Activated naive CD4-positive, alpha-beta T cell treated with anti-CD3 and anti-CD28 coated beads for 36 hours (primary cell): Measurements from ENCODE around the gene CYP26A1. TPM values are rescaled to one million over a fixed set of nuclear protein-coding genes. Genes with fewer than 3 reads are reported as not detected.

Experiments used
- CTCF ChIA-PET: fragments of 350-600 bp; sonication (Branson Sonifier 250); formaldehyde crosslinking; loops from one replicate; lab custom pipeline; 2021; ENCODE audit warnings: antibody characterized with exemption; lab: Charles Lee
- DNase-seq: peaks from one replicate; pipeline ENCODE4 v3.0.0-alpha.2; 2020
- H3K27ac Mint-ChIP-seq: one replicate; pipeline ENCODE4 v1.8.0; 2021; ENCODE audit warnings: mild to moderate bottlenecking, mixed read lengths
- H3K27me3 Mint-ChIP-seq: one replicate; pipeline ENCODE4 v1.8.0; 2021; ENCODE audit warnings: low read depth, mixed read lengths
- H3K36me3 Mint-ChIP-seq: one replicate; pipeline ENCODE4 v1.8.0; 2021; ENCODE audit warnings: low read depth, mixed read lengths
- H3K4me1 Mint-ChIP-seq: one replicate; pipeline ENCODE4 v1.8.0; 2021; ENCODE audit warnings: low read depth, mixed read lengths
- H3K4me3 Mint-ChIP-seq: one replicate; pipeline ENCODE4 v1.8.0; 2021; ENCODE audit warnings: mild to moderate bottlenecking, moderate library complexity, mixed read lengths
- H3K9me3 Mint-ChIP-seq: one replicate; pipeline ENCODE4 v1.8.0; 2021; ENCODE audit warnings: mixed read lengths
- intact Hi-C: fragments of 100-400 bp; cut with micrococcal nuclease; formaldehyde crosslinking; loops from one replicate; pipeline ENCODE4 v1.15.1; 2023
- total RNA-seq, 2 experiments: library from RNA; stranded (reverse); gene quantifications; one replicate each; pipeline ENCODE4 v1.2.3, GENCODE V29; 2021

The CYP26A1 gene
- total RNA-seq, 2 experiments from 2014 or later, result not detected

DNA sequence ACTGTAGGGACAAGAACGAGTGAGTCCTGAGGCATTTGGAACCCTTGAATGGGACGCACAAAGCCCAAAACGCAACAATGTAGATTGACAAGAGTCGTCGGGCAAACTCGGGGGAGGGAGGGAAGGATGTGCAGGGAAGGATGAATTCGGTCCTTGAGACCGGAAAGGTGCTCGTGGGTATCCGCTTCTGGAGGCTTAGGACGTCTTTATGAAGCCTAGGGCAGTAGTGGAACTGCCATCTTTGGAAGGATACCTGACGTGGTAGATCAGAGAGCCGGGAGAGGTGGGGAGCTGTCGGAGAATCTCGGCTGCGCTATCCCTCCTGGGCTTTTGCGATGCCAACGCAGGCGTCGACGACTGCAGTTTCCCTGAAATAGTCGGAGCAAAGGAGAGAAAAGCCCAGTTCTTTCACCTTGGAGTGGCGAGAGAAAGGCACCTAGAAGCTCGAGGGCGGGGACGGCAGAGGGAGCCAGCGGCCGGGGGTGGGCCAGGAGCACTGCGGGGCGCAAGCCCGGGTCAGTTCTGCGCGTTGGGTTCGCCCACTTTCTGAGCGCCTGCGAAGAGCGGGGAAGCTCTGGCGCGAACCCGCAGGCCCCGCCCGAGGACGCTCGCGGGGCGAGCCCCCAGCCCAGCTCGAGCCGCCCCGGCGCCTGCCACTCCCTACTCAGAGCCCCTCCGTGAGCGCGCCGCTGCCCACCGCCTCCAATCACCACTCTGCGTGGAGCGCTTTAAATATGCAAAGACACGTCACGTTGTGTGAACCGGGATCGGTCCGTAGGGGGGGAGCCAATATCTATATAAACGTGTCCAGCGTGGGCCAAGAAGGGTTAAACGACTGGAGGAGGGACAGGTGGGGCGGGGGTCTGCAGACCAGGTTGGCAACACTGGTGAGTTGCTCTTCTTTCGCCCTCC, 13.5 kb upstream of the CYP26A1 start, which contains the start of gene CYP26C1:
Gene CYP26C1, plus strand, starts transcription at position 824 of the 912 bp plus-strand sequence. CDS start 466 bp downstream, outside the sequence.
- H3K4me3 Mint-ChIP-seq, result no peak within 1 kb of the TSS
- no peak within 1 kb of the TSS for H3K27ac Mint-ChIP-seq

DNA sequence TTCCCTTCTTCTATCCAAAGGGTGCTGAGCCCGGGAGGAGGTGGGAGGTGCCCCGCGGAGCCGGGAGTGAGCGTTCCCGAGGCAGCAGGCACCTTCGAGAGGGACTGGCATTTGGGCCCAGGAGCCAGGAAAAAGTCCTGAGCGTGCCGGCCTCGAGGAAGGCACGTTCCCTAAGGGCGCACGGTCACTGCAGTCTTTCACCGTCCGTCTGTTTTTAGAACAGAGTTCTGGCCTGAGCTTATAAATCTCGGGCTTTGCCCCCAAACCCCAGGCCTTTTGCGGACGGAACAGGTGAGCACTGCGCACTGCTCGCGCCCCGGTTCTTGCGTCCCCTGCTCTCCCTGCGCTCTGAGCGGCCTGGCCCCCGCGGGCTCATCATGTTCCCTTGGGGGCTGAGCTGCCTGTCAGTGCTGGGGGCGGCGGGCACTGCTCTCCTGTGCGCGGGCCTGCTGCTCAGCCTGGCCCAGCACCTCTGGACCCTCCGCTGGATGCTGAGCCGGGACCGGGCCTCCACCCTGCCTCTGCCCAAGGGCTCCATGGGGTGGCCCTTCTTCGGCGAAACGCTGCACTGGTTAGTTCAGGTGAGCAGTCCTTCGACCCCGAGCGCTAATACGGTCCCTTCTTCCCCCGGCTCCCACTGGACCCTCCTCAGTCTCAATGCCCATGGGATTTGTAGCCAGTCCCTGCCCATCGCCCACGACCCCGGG, 12.7 kb upstream of the CYP26A1 start:
- peaks cover 18% of the 10 kb centered on the region for H3K36me3 Mint-ChIP-seq
- intact Hi-C loops, result loop anchor here (5.0 to 10.0 kb wide), 2 partner anchors 291 to 366 kb away; no protein-coding TSS in a partner anchor
- no peaks in the 10 kb centered on the region for H3K9me3 Mint-ChIP-seq
- H3K4me1 Mint-ChIP-seq, result peaks cover 22% of the 10 kb centered on the region
- H3K27me3 Mint-ChIP-seq, result peaks cover 41% of the 10 kb centered on the region
- H3K4me3 Mint-ChIP-seq, result no peak overlapping the region
- H3K27ac Mint-ChIP-seq, result no peak overlapping the region
- CTCF ChIA-PET, result interaction anchor here (0.6 to 1.5 kb wide), 5 partner anchors 9 to 291 kb away, joined by 3 to 4 read pairs (median 4); no protein-coding TSS in a partner anchor
- DNase-seq, result no peak

More for the DNA sequence above, 13.5 kb upstream of the CYP26A1 start, which contains the start of gene CYP26C1:
- Mint-ChIP-seq H3K4me1 (peaks cover 19% of the 10 kb centered on the region), H3K27me3 (peaks cover 35% of the 10 kb centered on the region), H3K36me3 (peaks cover 18% of the 10 kb centered on the region), H3K9me3 (no peaks in the 10 kb centered on the region)
- CTCF ChIA-PET, result interaction anchor here (0.6 to 1.1 kb wide), 2 partner anchors 9 to 50 kb away, joined by 4 read pairs; no protein-coding TSS in a partner anchor
- DNase-seq, result no peak
- intact Hi-C loops, result loop anchor here (5.0 to 10.0 kb wide), 2 partner anchors 292 to 365 kb away; no protein-coding TSS in a partner anchor

DNA sequence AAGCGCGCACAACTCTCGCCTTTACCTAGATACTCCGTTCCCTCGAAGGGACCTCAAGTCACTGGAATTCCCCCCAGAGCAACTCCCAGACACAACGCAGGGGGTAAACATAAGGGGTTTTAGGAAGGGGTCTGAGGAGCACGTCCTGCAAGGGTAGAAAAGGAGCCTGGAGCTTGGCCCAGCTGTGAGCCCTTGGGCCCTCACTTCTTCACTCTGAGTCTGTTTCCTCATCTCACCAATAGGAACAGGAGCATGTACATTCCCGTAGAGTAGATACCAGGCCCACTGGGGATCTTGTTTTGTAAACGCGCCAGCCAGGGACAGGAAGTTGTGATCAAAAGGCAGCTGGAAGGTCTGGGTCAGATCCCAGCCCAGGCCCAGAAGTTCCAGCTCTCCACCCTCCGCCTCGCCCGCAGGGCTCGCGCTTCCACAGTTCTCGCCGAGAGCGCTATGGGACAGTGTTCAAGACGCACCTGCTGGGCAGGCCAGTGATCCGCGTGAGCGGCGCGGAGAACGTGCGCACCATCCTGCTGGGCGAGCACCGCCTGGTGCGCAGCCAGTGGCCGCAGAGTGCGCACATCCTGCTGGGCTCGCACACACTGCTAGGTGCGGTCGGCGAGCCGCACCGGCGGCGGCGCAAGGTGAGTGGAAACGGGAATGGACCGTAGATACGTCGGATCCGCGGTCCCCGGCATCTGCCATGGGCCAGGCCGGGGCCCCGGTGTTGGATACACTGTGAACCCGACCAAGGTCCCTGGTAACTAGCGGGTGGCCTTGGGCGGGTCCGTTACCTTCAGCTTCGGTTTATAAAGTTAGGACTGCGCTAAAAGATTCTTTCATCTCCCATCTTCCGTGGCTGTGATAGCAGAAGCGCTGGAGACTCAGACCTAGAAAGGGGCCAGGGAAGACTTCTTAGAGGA, 11.8 kb upstream of the CYP26A1 start:
- peak; percentile 15 for DNase-seq
- Mint-ChIP-seq H3K27me3 (peaks cover 47% of the 10 kb centered on the region), H3K4me3 (peak overlapping the region; percentile 66), H3K27ac (no peak overlapping the region), H3K4me1 (peaks cover 22% of the 10 kb centered on the region), H3K9me3 (no peaks in the 10 kb centered on the region), H3K36me3 (peaks cover 18% of the 10 kb centered on the region)
- intact Hi-C loops, result loop anchor here (1.0 to 10.0 kb wide), 6 partner anchors 12 to 367 kb away; no protein-coding TSS in a partner anchor
- CTCF ChIA-PET, result interaction anchor here (0.7 to 1.5 kb wide), 5 partner anchors 8 to 744 kb away, joined by 3 to 4 read pairs (median 3); no protein-coding TSS in a partner anchor

DNA sequence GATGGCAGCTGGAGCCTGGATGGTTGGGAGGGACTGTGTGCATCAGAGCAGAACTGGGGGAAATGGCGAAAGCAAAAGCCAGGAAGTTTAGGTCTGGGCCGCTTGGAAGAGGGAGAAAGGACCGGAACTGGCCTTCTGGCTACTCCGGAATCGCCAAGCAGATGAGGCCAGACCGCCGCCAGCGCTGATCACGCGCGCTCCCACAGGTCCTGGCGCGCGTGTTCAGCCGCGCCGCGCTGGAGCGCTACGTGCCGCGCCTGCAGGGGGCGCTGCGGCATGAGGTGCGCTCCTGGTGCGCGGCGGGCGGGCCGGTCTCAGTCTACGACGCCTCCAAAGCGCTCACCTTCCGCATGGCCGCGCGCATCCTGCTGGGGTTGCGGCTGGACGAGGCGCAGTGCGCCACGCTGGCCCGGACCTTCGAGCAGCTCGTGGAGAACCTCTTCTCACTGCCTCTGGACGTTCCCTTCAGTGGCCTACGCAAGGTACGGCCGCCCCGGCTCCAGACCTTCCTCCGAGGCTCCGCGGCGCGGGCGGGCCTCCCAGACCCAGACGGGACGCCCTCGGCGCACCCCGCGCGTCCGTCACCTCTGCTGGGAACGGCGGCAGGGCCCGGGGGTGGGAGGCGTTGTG, 11.1 kb upstream of the CYP26A1 start:
- intact Hi-C loops, result loop anchor here (1.0 to 10.0 kb wide), 6 partner anchors 12 to 368 kb away; no protein-coding TSS in a partner anchor
- CTCF ChIA-PET, result interaction anchor here (0.7 to 1.5 kb wide), 4 partner anchors 8 to 743 kb away, joined by 3 to 4 read pairs (median 4); no protein-coding TSS in a partner anchor

DNA sequence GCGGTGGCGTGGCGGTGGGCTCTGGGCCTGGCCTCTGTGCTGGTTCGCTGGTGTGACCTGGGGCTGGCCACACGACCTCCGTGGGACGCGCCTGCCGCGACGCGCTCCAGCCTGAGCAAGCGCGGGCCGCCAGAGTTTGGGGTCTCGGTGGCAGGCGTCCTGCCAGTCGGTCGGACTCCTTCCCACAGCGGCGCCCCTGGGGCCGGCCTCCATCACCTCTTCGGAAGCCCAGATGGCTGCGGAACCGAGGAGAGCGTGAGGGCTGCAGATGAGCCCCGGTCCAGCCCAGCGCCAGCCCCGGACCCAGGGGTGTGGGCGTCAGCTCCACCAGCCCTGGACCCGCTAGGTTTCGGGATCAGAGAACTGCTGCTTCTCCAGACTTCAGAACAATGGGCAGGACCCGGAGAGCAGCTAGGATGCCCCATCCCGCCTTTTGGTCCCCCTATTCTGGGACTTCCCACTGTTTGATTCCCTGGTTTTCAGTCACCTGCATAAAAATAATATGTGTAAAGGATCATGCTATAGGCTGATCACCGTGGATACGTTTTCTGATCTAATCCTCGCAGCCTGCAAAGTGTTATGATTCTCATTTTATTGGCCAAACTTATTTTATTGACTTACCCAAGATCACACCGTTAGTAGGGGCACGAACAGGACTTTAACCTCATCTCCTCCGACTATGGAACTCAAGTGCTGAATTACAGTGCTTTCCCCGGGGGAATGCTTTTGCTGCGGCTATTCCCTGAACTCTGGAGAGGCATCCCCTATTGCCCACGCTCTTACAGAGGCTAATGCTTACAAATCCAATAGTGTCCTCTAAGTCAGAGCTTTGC, 10.3 kb upstream of the CYP26A1 start:
- CTCF ChIA-PET, result no interaction called here
- Mint-ChIP-seq H3K4me3 (peak overlapping the region; percentile 15), H3K27ac (no peak overlapping the region), H3K27me3 (peaks cover 62% of the 10 kb centered on the region), H3K9me3 (no peaks in the 10 kb centered on the region), H3K36me3 (peaks cover 11% of the 10 kb centered on the region), H3K4me1 (peaks cover 24% of the 10 kb centered on the region)
- intact Hi-C loops, result loop anchor here (2.0 to 10.0 kb wide), 5 partner anchors 57 to 369 kb away; no protein-coding TSS in a partner anchor
- no peak for DNase-seq

More for the DNA sequence above, 11.1 kb upstream of the CYP26A1 start:
- Mint-ChIP-seq H3K27me3 (peaks cover 55% of the 10 kb centered on the region), H3K27ac (no peak overlapping the region), H3K9me3 (no peaks in the 10 kb centered on the region), H3K36me3 (peaks cover 15% of the 10 kb centered on the region), H3K4me1 (peaks cover 22% of the 10 kb centered on the region), H3K4me3 (peak overlapping the region; percentile 66)
- DNase-seq, result peak; percentile 64

DNA sequence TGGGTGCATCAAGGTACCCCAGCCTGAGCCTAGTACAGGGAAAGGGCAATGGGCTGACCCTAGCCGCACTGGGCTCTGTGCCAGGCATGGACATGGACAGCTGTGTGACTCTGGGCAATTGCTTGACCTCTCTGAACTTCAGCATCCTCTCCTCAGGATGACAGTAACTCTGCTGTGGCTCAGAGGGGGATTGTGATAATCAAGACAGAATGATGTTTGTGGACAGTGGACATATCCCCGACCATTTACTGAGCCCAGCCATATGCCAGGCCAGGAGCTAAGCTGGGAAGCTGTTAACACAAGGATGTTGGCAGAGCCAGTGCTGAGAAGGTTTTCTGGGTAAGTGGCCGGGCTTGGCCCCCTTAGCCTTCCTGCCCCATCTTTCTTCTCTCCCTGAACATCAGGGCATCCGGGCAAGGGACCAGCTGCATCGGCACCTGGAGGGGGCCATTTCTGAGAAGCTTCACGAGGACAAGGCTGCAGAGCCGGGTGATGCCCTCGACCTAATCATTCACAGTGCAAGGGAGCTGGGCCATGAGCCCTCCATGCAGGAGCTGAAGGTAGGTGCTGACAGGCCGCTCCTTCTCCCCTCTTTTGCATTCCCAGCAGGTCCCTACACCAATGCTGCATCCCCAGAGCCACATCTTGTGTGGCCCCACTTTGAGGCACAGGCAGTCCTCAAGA, 9.6 kb upstream of the CYP26A1 start:
- no peak for DNase-seq
- Mint-ChIP-seq H3K27ac (no peak overlapping the region), H3K4me3 (no peak overlapping the region), H3K4me1 (peaks cover 29% of the 10 kb centered on the region), H3K36me3 (peaks cover 9% of the 10 kb centered on the region), H3K9me3 (no peaks in the 10 kb centered on the region), H3K27me3 (peaks cover 70% of the 10 kb centered on the region)
- intact Hi-C loops, result loop anchor here (2.0 to 10.0 kb wide), 5 partner anchors 57 to 369 kb away; no protein-coding TSS in a partner anchor
- CTCF ChIA-PET, result no interaction called here

DNA sequence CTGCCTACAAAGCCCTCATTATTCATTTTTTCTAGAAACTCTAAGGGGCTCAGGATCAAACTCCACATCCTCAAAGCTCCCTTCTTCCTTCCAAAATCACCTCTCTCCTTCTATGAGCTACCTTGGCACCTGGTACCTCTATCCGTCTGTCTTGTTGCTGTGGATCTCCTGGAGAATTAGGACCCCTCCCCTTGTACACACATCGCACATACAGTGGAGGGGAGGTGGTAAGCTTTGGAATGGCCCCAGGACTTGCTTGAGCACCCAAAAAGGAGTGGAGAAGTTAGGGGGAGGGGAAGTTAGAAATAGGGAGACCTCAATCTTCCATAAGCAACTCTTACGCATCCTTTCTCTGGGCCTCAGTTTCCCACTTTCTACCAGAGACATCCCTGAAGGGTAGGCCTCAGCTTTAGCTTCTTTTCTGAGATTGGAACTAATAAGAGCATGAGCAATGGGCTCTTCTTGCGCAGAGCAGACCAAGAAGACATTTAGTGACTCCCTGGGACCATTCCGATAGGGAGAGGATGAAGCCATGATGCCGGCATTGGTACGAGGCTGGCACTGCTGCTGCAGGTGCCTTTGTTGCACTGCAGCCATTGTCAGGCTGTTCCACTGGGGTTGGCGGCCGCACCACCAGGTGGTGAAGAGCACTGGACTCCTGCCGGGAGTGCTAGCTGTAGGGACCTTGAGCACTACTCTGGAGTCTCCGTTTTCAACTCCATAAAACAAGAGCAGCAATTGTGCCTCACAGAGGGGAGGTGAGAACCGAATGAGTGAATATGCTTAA, 8.6 kb upstream of the CYP26A1 start:
- Mint-ChIP-seq H3K36me3 (peaks cover under 1% of the 10 kb centered on the region), H3K27me3 (peaks cover 71% of the 10 kb centered on the region), H3K27ac (no peak overlapping the region), H3K4me1 (peaks cover 26% of the 10 kb centered on the region), H3K9me3 (no peaks in the 10 kb centered on the region), H3K4me3 (no peak overlapping the region)
- CTCF ChIA-PET, result no interaction called here
- intact Hi-C loops, result loop anchor here (5.0 to 10.0 kb wide), 2 partner anchors 287 to 370 kb away; no protein-coding TSS in a partner anchor
- DNase-seq, result no peak

DNA sequence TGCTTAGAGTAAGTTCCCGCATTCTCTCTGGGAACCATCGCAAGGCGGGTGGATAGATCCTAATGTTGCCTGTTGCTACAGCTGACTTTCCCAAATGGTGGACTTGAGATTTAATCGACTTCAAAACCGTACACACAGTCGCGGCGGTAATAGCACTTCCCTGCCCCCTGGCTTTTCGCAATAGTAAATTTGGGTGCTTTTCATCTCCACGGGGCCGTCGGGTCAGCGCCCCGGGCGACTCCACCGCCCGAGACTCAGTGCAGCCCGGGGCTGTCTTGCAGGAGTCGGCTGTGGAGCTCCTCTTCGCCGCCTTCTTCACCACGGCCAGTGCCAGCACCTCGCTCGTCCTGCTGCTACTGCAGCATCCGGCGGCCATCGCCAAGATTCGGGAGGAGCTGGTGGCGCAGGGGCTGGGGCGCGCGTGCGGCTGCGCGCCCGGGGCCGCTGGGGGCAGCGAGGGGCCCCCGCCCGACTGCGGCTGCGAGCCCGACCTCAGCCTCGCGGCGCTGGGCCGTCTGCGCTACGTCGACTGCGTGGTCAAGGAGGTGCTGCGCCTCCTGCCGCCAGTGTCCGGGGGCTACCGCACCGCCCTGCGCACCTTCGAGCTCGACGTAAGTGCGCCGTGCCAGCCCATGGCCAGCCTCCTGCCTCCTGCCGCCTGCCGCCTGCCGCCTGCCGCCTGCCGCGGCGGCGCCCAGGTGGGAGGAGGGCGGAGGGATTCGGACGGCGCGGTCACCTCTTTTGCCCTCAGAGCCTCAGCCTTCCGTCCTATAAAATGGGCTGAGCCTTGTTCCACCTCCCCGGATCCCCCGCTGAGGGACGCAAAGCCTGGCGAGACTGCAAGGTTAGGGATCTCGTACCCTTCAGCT, 7.8 kb upstream of the CYP26A1 start:
- CTCF ChIA-PET, result interaction anchor here (2.7 kb wide), 1 partner anchor 15 kb away, joined by 13 read pairs; no protein-coding TSS in a partner anchor
- Mint-ChIP-seq H3K27me3 (peaks cover 78% of the 10 kb centered on the region), H3K9me3 (no peaks in the 10 kb centered on the region), H3K4me3 (no peak overlapping the region), H3K4me1 (peaks cover 23% of the 10 kb centered on the region), H3K27ac (no peak overlapping the region), H3K36me3 (no peaks in the 10 kb centered on the region)
- DNase-seq, result no peak
- intact Hi-C loops, result loop anchor here (10.0 kb wide), 1 partner anchor 371 kb away; no protein-coding TSS in a partner anchor
